Measurements from ENCODE around the gene TNRC6C. TPM values are rescaled to one million over a fixed set of nuclear protein-coding genes. Genes with fewer than 3 reads are reported as not detected.

The TNRC6C gene
- total and polyA plus RNA-seq, 2 of the 13 experiments (the other 11 are each of a cell fraction or from before 2014, with no cell fraction given), result 0.66 to 4.9 TPM

GRCh38 chr17:77959926-77960521 is 1.5 kb downstream of the TNRC6C start:
- Histone ChIP-seq H3K4me2 (ENCODE audit: low read depth, low read length) (peak overlapping the region; percentile 97), H3K9ac (ENCODE audit: insufficient read depth, low read depth, low read length) (peak overlapping the region; percentile 63), H3K27ac (ENCODE audit: extremely low read length, insufficient read depth, low read length) (no peak overlapping the region), H3K4me1 (ENCODE audit: insufficient read depth, low read length) (peaks cover 43% of the 10 kb centered on the region), H2AFZ (ENCODE audit: low read length) (no peak overlapping the region), H3K79me2 (ENCODE audit: insufficient read depth, low read length) (peaks cover 51% of the 10 kb centered on the region), H4K20me1 (ENCODE audit: insufficient read depth, low read length) (peaks cover 23% of the 10 kb centered on the region), H3K4me3 (replicated peaks in 1 of 3; ENCODE audit: insufficient read depth in 1 of 3, low read depth in 2 of 3, low read length in 3 of 3) (peak overlapping the region; percentile 80 to 86 (median 85)), H3K36me3 (replicated peaks in 1 of 2; ENCODE audit: control insufficient read depth in 1 of 2, insufficient read depth in 2 of 2, low read length in 2 of 2) (no peaks in the 10 kb centered on the region), H3K27me3 (ENCODE audit: control insufficient read depth in 1 of 2, insufficient read depth in 2 of 2, low read length in 2 of 2) (peaks cover 4 to 28% of the 10 kb centered on the region in 2 experiments), H3K9me3 (ENCODE audit: low read length) (no peaks in the 10 kb centered on the region)
- in situ Hi-C loops (cut with HindIII; ENCODE audit: extremely low pct_ligation_motif_present, low pct_unique_long_range_greater_than_20kb) (no loop called here), intact Hi-C loops (cut with micrococcal nuclease; ENCODE audit: unreplicated experiment) (no loop called here)
- FAIRE-seq (peak; percentile 46), DNase-seq (ENCODE audit: low spot score) (no peak), ATAC-seq (no peak)
- ChIA-PET CTCF (ENCODE audit: low intra/inter-chr PET ratio, low total read pairs) (no interaction called here), POLR2A (no interaction called here)
- 48% methylated on average over 23 of the region's 23 CpGs for WGBS (ENCODE audit: low lambda C conversion rate)
- BruUV-seq (replicated peaks), result no TSS peak
- 0 out of 2 replicates have a peak, but pooled peaks have one; percentile 31 for TF ChIP-seq ZNF878 (CRISPR knock-in tag; IDR thresholded peaks at IDR 0.05)
- no peak for TF ChIP-seq ZBTB7A (CRISPR knock-in tag; IDR thresholded peaks at IDR 0.05)
- TF ChIP-seq ZMAT3 (CRISPR knock-in tag; conservative IDR thresholded peaks at IDR 0.05), result 0 out of 2 replicates have a peak, but pooled peaks have one; percentile 42
- TF ChIP-seq, protein P1, sequence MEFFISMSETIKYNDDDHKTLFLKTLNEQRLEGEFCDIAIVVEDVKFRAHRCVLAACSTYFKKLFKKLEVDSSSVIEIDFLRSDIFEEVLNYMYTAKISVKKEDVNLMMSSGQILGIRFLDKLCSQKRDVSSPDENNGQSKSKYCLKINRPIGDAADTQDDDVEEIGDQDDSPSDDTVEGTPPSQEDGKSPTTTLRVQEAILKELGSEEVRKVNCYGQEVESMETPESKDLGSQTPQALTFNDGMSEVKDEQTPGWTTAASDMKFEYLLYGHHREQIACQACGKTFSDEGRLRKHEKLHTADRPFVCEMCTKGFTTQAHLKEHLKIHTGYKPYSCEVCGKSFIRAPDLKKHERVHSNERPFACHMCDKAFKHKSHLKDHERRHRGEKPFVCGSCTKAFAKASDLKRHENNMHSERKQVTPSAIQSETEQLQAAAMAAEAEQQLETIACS (CRISPR knock-in tag; IDR thresholded peaks at IDR 0.05), result no peak
- TF ChIP-seq, protein P2, sequence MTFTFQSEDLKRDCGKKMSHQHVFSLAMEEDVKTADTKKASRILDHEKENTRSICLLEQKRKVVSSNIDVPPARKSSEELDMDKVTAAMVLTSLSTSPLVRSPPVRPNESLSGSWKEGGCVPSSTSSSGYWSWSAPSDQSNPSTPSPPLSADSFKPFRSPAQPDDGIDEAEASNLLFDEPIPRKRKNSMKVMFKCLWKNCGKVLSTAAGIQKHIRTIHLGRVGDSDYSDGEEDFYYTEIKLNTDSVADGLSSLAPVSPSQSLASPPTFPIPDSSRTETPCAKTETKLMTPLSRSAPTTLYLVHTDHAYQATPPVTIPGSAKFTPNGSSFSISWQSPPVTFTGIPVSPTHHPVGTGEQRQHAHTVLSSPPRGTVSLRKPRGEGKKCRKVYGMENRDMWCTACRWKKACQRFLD (CRISPR knock-in tag; IDR thresholded peaks at IDR 0.05; ENCODE audit: borderline replicate concordance), result no peak
- no peak for TF ChIP-seq SETDB1 (CRISPR knock-in tag; IDR thresholded peaks at IDR 0.05; ENCODE audit: borderline replicate concordance)
- 0 out of 2 replicates have a peak, but pooled peaks have one; percentile 19 for TF ChIP-seq ZNF772 (CRISPR knock-in tag; IDR thresholded peaks at IDR 0.05)
- peak; percentile 75; the same call in 1 of the 2 replicates for TF ChIP-seq MYPOP (CRISPR knock-in tag; IDR thresholded peaks at IDR 0.05)
- TF ChIP-seq ARID5B (CRISPR knock-in tag; IDR thresholded peaks at IDR 0.05), result 0 out of 2 replicates have a peak, but pooled peaks have one; percentile 9
- TF ChIP-seq, protein P3, sequence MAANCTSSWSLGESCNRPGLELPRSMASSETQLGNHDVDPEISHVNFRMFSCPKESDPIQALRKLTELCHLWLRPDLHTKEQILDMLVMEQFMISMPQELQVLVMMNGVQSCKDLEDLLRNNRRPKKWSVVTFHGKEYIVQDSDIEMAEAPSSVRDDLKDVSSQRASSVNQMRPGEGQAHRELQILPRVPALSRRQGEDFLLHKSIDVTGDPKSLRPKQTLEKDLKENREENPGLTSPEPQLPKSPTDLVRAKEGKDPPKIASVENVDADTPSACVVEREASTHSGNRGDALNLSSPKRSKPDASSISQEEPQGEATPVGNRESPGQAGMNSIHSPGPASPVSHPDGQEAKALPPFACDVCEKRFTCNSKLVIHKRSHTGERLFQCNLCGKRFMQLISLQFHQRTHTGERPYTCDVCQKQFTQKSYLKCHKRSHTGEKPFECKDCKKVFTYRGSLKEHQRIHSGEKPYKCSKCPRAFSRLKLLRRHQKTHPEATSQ (CRISPR knock-in tag; IDR thresholded peaks at IDR 0.05; ENCODE audit: borderline replicate concordance), result 0 out of 2 replicates have a peak, but pooled peaks have one; percentile 44
- 0 out of 2 replicates have a peak, but pooled peaks have one; percentile 22 for TF ChIP-seq CBX2 (IDR thresholded peaks at IDR 0.05; ENCODE audit: low read depth, low read length)
- no peak for TF ChIP-seq CBX2 (CRISPR knock-in tag; IDR thresholded peaks at IDR 0.05; ENCODE audit: low read depth)
